H1 (cell line): ENCODE results near the gene RNF157. TPM values are rescaled to one million over a fixed set of nuclear protein-coding genes. Genes with fewer than 3 reads are reported as not detected.

Experiments
- ASH2L ChIP-seq: fragments of 200-600, 300-600 bp; sonication (generic); IDR thresholded peaks from one replicate; pipeline ENCODE4 v1.7.1; 2017; ENCODE audit warnings: low read length
- CEBPB ChIP-seq: IDR thresholded peaks from 2 replicates; pipeline ENCODE4 v1.6.1; 2012; ENCODE audit warnings: low read depth, low read length
- CHD7 ChIP-seq: fragments of 300-600 bp; sonication (generic); IDR thresholded peaks from 2 replicates; pipeline ENCODE4 v1.7.1; 2012; ENCODE audit warnings: low read length, moderate library complexity, mild to moderate bottlenecking, inconsistent platforms; ENCODE audit not compliant: insufficient replicate concordance
- GABPA ChIP-seq: IDR thresholded peaks from 2 replicates; pipeline ENCODE4 v1.6.1; 2011; ENCODE audit warnings: mild to moderate bottlenecking, low read length, moderate library complexity, borderline replicate concordance; ENCODE audit not compliant: insufficient read depth
- HDAC2 ChIP-seq, 2 experiments: fragments of 300-600 bp in 1 of 2; sonication (generic) in 1 of 2; IDR thresholded peaks; 2 replicates each; pipeline ENCODE4 v1.6.1; 2011 to 2012; ENCODE audit warnings: low read depth in 2 of 2, low read length in 2 of 2, mild to moderate bottlenecking in 2 of 2, moderate library complexity in 2 of 2, borderline replicate concordance in 1 of 2, inconsistent platforms in 1 of 2
- HDAC6 ChIP-seq: IDR thresholded peaks from one replicate; pipeline ENCODE4 v1.7.1; 2012; ENCODE audit warnings: low read depth, mild to moderate bottlenecking, inconsistent platforms, low read length, moderate library complexity
- RAD21 ChIP-seq, 2 experiments: IDR thresholded peaks in 1 of 2; conservative IDR thresholded peaks in 1 of 2; 2 replicates each; pipeline ENCODE4 v1.6.1; 2011; ENCODE audit warnings: low read depth in 2 of 2, low read length in 2 of 2, improper control_type of control experiment in 1 of 2, inconsistent platforms in 1 of 2, mild to moderate bottlenecking in 1 of 2, moderate library complexity in 1 of 2
- RFX5 ChIP-seq: IDR thresholded peaks from 2 replicates; pipeline ENCODE4 v1.6.1; 2011; ENCODE audit warnings: low read depth, low read length, improper control_type of control experiment, borderline replicate concordance
- SAP30 ChIP-seq: fragments of 300-600 bp; sonication (generic); IDR thresholded peaks from 2 replicates; pipeline ENCODE4 v1.7.1; 2012; ENCODE audit warnings: low read length, moderate library complexity, mild to moderate bottlenecking, inconsistent platforms; ENCODE audit not compliant: insufficient read depth, insufficient replicate concordance
- polyA plus RNA-seq, 7 experiments: library from polyadenylated mRNA; depleted of rRNA in 3 of 7; stranded (reverse) in 5 of 7; unstranded in 2 of 7; fragments of >200 nt in 5 of 7; fragments of 200-250 nt in 2 of 7; gene quantifications; 1 replicate in 5 of 7; 2 replicates in 1 of 7; 4 replicates in 1 of 7; pipeline versions ENCODE4 v1.2.1 to v1.2.3, GENCODE V29; 2011 to 2013; ENCODE audit warnings: missing spikeins in 2 of 7, mixed read lengths in 2 of 7
- total RNA-seq: library from RNA; stranded (reverse); fragmentation: NEBNext Ultra II Directional; extraction: Animal tissue kit (Norgen Biotek cat#: 25700); gene quantifications from 2 replicates; pipeline ENCODE4 v1.2.1, GENCODE V29; 2021
- TF ChIP-seq, protein P1 (sequence below): IDR thresholded peaks from 2 replicates; pipeline ENCODE4 v1.6.1; 2012; ENCODE audit warnings: inconsistent platforms

The RNF157 gene
- total and polyA plus RNA-seq, 2 of the 8 experiments (the other 6 are each of a cell fraction or from before 2014, with no cell fraction given) = 13.4 to 16.7 TPM

GRCh38 chr17:76223802-76224201 is 16.5 kb downstream of the RNF157 start (continued):
- no peak for TF ChIP-seq CHD7
- no peak for TF ChIP-seq HDAC6
- TF ChIP-seq ASH2L = no peak
- TF ChIP-seq, protein P1, sequence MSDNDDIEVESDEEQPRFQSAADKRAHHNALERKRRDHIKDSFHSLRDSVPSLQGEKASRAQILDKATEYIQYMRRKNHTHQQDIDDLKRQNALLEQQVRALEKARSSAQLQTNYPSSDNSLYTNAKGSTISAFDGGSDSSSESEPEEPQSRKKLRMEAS = no peak
- TF ChIP-seq RFX5 = no peak
- no peak for TF ChIP-seq GABPA
- no peak for TF ChIP-seq SAP30
- TF ChIP-seq HDAC2 (IDR thresholded peaks at IDR 0.05; ENCODE audit: borderline replicate concordance in 1 of 2, low read depth in 2 of 2, low read length in 2 of 2) = no peak
- TF ChIP-seq CEBPB = no peak
- no peak for TF ChIP-seq RAD21 (IDR thresholded peaks at IDR 0.05 in 1 of 2, conservative IDR thresholded peaks at IDR 0.05 in 1 of 2; ENCODE audit: low read depth in 2 of 2, low read length in 2 of 2)
- TF ChIP-seq, all 59 proteins: peak for 0
